ENCODE results near the gene PRAF2. TPM values are rescaled to one million over a fixed set of nuclear protein-coding genes. Genes with fewer than 3 reads are reported as not detected.

The PRAF2 gene
- total RNA-seq, 1 donor from 2014 or later: 14.8 TPM

GRCh38 chrX:49053223-49054072 lies 20.4 kb downstream of the PRAF2 start:
- intact Hi-C loops (cut with DNase I): no loop called here

DNA sequence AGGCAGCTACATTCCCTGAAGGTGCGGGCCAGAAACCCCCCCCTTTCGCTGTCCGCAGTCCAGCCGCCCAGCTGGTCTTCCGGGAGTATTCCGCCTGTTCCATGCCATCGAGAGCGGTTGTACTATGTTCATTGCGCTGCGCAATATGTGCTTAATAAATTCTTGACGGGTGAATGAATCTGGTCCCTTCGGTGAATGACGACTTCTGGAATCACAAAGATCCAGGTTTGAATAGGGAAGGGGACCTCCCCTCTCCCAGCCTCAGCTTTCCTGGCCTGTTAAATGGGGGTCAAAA lies 29.9 kb downstream of the PRAF2 start:
- intact Hi-C loops (cut with DNase I): loop anchor here (5.0 kb wide), 3 partner anchors 72 to 242 kb away; partner anchors contain the start of genes HDAC6, KCND1 and OTUD5
- no peak for DNase-seq (ENCODE audit: low spot score)

More at GRCh38 chrX:49053223-49054072, 20.4 kb downstream of the PRAF2 start:
- DNase-seq (ENCODE audit: low spot score): no peak

DNA sequence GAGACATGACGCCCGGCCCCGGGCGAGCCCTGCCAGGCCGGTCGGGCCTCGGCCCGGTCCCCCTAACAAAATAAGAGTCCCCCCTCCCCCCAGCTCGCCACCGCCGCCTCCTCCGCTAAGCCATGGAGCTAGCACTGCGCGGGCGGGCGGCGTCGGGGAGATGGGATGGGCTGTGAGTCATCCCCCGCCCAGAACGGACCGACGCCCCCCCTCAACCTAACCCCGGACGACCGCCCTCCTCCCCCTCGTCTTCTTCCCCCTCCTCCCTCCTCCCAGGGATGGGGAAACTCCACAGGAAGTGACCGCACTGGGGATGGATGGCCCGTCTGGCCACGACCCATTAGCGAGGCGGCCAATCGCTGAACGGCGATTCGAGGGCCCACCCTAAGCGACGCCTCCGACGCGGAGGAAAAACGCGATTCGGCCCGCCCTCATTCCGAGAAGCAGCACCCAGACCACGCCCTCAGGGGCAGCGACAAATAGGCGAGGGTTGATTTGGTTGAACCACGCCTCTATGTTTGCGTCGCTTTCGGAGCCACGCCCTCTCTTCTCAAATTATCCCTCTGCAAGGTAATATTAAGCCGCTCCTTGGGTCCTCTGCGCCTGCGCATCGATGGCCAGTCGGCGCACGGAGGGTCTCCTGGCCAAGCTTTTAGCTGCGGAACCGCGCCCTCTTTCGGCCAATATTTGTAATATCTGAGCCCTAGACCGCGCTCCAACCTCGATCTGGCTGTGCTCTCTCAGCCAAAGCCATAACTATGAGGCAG lies 30.4 kb downstream of the PRAF2 start, which contains the start of gene TFE3:
Gene TFE3 (minus strand): TSS at position 138 of the 767 bp plus-strand sequence. CDS start 131 bp downstream, at position 7.
- intact Hi-C loops (cut with DNase I): loop anchor here (5.0 kb wide), 3 partner anchors 71 to 241 kb away; partner anchors contain the start of genes HDAC6, KCND1 and OTUD5
- DNase-seq (ENCODE audit: low spot score): peak; percentile 98

GRCh38 chrX:49042581-49043219 lies 31.1 kb downstream of the PRAF2 start:
- intact Hi-C loops (cut with DNase I): loop anchor here (5.0 kb wide), 3 partner anchors 70 to 240 kb away; partner anchors contain the start of genes HDAC6, KCND1 and OTUD5
- DNase-seq (ENCODE audit: low spot score): no peak

DNA sequence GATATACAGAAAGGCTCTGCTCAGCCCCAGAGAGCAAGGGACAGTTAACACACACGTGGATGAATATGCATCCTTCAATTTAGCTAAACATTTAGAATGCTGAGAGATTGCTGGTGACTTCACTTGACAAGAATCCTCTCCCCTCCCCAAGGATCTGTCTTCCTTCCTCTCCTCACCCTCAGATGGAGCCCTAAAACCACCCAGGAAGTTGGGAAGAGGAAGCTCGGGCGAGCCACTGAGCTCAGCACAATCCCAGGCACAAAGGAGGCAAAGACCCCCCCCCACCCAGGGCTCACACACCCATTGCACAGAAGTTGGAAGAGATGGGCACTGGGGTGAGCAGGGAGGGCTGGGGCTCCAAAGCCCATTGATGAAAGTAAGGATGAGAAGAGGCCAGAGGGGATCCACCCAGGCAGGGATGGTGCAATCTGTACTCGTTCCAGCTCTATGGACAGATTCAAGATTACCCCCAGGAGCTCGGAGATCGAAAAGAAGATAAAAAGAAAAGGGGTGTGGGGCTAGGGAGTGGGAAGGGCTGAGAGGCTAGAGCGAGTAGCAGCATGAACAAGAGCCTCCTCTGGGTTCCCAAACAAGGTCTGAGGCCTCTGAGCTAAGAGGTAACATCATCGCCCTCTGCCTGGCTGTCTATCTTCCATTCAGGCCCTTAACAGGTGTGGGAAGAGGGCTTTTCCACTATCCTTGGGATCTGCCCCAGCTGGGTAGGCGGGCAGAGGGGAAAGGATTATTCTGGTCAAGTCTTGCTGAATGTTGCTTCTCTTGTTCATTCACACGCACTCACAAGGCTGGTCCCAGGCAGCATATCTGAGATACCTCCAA lies 31.8 kb downstream of the PRAF2 start:
- no peak for DNase-seq (ENCODE audit: low spot score)
- intact Hi-C loops (cut with DNase I): loop anchor here (5.0 kb wide), 3 partner anchors 70 to 240 kb away; partner anchors contain the start of genes HDAC6, KCND1 and OTUD5

- intact Hi-C loops (cut with DNase I): loop anchor here (5.0 kb wide), 3 partner anchors 68 to 238 kb away; partner anchors contain the start of genes HDAC6, KCND1 and OTUD5
- no peak for DNase-seq (ENCODE audit: low spot score)
Measured at GRCh38 chrX:49040376-49040955, 33.3 kb downstream of the PRAF2 start.

DNA sequence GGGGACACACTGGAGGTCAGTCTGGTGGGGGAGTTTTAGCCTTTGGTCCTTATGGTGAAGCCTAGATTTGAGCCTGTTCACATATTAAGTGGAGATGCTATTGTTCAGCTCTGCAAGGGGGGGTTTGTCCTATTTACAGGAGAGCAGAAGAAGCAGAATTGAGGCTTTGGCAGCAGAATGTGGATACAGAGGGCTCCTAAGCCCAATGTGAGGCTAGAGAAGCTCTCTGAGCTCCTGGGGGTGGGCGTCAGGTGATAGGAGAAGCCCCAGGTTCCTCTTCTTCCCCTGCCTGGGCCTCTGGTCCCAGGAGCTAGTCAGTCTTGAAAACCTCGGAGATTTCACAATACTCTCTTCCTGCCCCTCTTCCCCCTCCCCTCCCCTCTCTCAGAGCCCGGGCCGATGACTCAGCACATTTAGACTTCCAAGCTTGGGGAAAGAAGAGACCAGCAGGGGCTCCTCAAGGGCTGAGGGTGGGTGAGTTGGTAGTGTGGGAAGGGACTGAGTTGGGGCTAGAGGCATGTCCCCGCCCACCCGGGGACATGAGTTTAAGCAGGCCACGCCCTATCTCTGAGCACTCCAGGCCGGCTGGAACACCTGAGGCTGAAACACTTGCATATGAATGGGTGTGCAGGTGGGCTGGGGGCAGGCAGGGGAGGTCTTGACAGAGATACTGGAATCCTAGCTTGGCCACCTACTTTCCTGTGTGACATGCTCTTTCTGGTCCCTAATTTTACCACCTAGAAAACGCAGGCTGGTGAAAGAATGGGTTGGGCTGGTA lies 34.0 kb downstream of the PRAF2 start:
- intact Hi-C loops (cut with DNase I): loop anchor here (5.0 kb wide), 3 partner anchors 67 to 237 kb away; partner anchors contain the start of genes HDAC6, KCND1 and OTUD5

DNA sequence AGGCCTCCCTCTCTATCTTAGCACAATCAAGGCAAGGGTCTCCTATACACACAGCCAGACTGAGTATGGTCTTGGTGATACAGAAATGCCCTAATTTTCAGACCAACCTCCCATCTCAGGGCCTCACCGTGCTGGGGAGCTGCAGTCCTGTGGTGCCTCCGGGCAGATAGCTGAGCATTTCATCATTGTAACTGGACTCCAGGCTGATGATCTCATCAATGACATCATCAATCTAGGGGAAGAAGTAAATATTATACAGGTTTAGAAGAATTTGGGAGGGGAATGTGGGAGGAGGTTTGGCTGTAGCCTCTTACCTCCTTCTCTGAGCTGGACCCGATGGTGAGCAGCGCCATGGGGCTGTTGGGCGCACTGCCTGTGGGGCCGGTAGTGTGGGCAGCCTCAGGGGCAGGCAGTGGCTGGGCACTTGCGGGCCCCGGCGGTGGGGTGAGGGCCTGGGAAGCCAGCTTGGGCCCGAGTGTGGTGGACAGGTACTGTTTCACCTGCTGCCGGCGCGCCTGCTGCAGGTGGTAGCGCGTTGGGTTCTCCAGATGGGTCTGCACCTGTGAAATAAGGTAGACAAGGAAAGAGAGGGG lies 35.8 kb downstream of the PRAF2 start:
- no peak for DNase-seq (ENCODE audit: low spot score)
- intact Hi-C loops (cut with DNase I): no loop called here

More for the DNA sequence above, 34.0 kb downstream of the PRAF2 start:
- peak; percentile 84 for DNase-seq (ENCODE audit: low spot score)

GRCh38 chrX:49030283-49030682 lies 43.5 kb downstream of the PRAF2 start:
- DNase-seq (ENCODE audit: low spot score): no peak
- intact Hi-C loops (cut with DNase I): no loop called here

DNA sequence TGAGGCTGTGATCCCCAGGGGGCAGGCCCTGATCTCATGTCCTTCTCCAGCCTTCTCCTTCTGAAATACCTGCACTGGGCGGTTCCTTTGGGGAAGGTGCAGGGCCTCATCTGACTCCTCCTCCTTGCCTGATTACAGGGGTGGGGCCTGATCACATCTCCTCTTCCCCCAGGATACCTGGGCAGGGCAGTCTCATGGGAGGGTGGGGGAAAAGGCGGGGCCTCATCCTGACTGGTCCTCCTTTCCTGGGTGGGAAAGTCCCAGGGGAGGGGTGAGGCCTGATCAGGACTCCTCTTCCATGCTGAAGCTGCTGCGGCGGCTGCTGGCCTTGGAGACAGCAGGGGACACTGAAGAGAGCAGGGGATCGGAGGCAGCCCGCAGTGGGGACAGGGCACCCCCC lies 43.9 kb downstream of the PRAF2 start:
- intact Hi-C loops (cut with DNase I): no loop called here
- DNase-seq (ENCODE audit: low spot score): no peak

Other genes with a start within 250 kb of the PRAF2 start
- gene ERAS, start 247.5 kb downstream of the PRAF2 start, total RNA-seq: not detected
- gene PCSK1N, start 238.4 kb downstream of the PRAF2 start, total RNA-seq: 4.1 TPM
- 49.8 TPM for gene TIMM17B, start 176.2 kb downstream of the PRAF2 start, total RNA-seq
- gene PQBP1, start 176.1 kb downstream of the PRAF2 start, total RNA-seq: 42.2 TPM
- gene SLC35A2, start 162.4 kb downstream of the PRAF2 start, total RNA-seq: 13.0 TPM
- gene PIM2, start 155.0 kb downstream of the PRAF2 start, total RNA-seq: 2.7 TPM
- gene OTUD5, start 116.4 kb downstream of the PRAF2 start, total RNA-seq: 29.1 TPM
- 0.27 TPM for gene KCND1, start 102.2 kb downstream of the PRAF2 start, total RNA-seq
- gene GRIPAP1, start 71.7 kb downstream of the PRAF2 start, total RNA-seq: 24.9 TPM
- gene TFE3, start 30.6 kb downstream of the PRAF2 start, total RNA-seq: 21.9 TPM
- gene CCDC120, start 15.0 kb downstream of the PRAF2 start, total RNA-seq: 1.7 TPM
- gene WDR45, start 5.9 kb upstream of the PRAF2 start, total RNA-seq: 68.1 TPM
- gene GPKOW, start 49.7 kb upstream of the PRAF2 start, total RNA-seq: 18.7 TPM
- 3.4 TPM for gene MAGIX, start 88.8 kb upstream of the PRAF2 start, total RNA-seq
- gene PLP2, start 97.9 kb upstream of the PRAF2 start, total RNA-seq: 84.9 TPM
- 10.3 TPM for gene PRICKLE3, start 112.4 kb upstream of the PRAF2 start, total RNA-seq
- 1.2 TPM for gene SYP, start 126.2 kb upstream of the PRAF2 start, total RNA-seq
- gene CACNA1F, start 159.3 kb upstream of the PRAF2 start, total RNA-seq: 0.08 TPM
- gene CCDC22, start 161.5 kb upstream of the PRAF2 start, total RNA-seq: 10.6 TPM
- gene FOXP3, start 190.7 kb upstream of the PRAF2 start, total RNA-seq: 0.11 TPM
- gene PPP1R3F, start 195.8 kb upstream of the PRAF2 start, total RNA-seq: 23.4 TPM
- not detected for gene GAGE10, start 229.6 kb upstream of the PRAF2 start, total RNA-seq
- gene GAGE12J, start 248.0 kb upstream of the PRAF2 start, total RNA-seq: not detected

Data from cardiac septum (tissue), 1 donor.